ENCODE data around the gene KCTD1. TPM values are rescaled to one million over a fixed set of nuclear protein-coding genes. Genes with fewer than 3 reads are reported as not detected.
A peak's percentile ranks its signal among the peaks of the same experiment; 100 is the strongest.

KCTD1 gene
- total RNA-seq, 1 donor from 2014 or later, result 31.8 TPM

GRCh38 chr18:26556573-26556972, 8.2 kb upstream of the KCTD1 start:
- no peak overlapping the region for H3K9ac ChIP-seq (ENCODE audit: low read length)
- Mint-ChIP-seq H3K4me1 (ENCODE audit: low read depth, unreplicated experiment) (peaks cover 24% of the 10 kb centered on the region), H3K4me3 (ENCODE audit: unreplicated experiment) (no peak overlapping the region), H3K9me3 (ENCODE audit: unreplicated experiment) (no peaks in the 10 kb centered on the region), H3K27ac (ENCODE audit: unreplicated experiment) (peak overlapping the region; percentile 55), H3K27me3 (ENCODE audit: low read depth, unreplicated experiment) (peaks cover 22% of the 10 kb centered on the region), H3K36me3 (ENCODE audit: low read depth, unreplicated experiment) (no peaks in the 10 kb centered on the region)
- H3K79me2 ChIP-seq (ENCODE audit: insufficient read depth, low read length), result no peaks in the 10 kb centered on the region
- no peaks in the 10 kb centered on the region for H3K4me1 ChIP-seq (ENCODE audit: insufficient read depth, low read length)
- H4K20me1 ChIP-seq (ENCODE audit: insufficient read depth, low read length), result no peaks in the 10 kb centered on the region
- peaks cover 34% of the 10 kb centered on the region for H3K27me3 ChIP-seq (ENCODE audit: insufficient read depth, low read length)
- H3K9me3 ChIP-seq (ENCODE audit: insufficient read depth, low read depth, low read length), result no peaks in the 10 kb centered on the region
- no peak overlapping the region for H2AFZ ChIP-seq (ENCODE audit: low read depth, low read length)
- H3K27ac ChIP-seq (ENCODE audit: low read depth, low read length), result no peak overlapping the region
- H3K4me2 ChIP-seq (ENCODE audit: low read length), result no peak overlapping the region
- FAIRE-seq (no peak), DNase-seq (ENCODE audit: low read depth) (no peak)
- no peak overlapping the region for H3K4me3 ChIP-seq (ENCODE audit: insufficient read depth, low read depth, low read length)
- H3K36me3 ChIP-seq (ENCODE audit: insufficient read depth, low read length), result no peaks in the 10 kb centered on the region
- TF ChIP-seq CTCF (IDR thresholded peaks at IDR 0.05; ENCODE audit: insufficient read depth, low read depth, low read length), result no peak
- TF ChIP-seq EZH2 (IDR thresholded peaks at IDR 0.05; ENCODE audit: insufficient read depth, low read length), result no peak

- H4K20me1 ChIP-seq (ENCODE audit: insufficient read depth, low read length), result no peaks in the 10 kb centered on the region
- H3K4me3 ChIP-seq (ENCODE audit: insufficient read depth, low read depth, low read length), result no peak overlapping the region
- DNase-seq (ENCODE audit: low read depth), result no peak
- TF ChIP-seq CTCF (IDR thresholded peaks at IDR 0.05; ENCODE audit: insufficient read depth, low read depth, low read length) (no peak), EZH2 (IDR thresholded peaks at IDR 0.05; ENCODE audit: insufficient read depth, low read length) (no peak)
- no peaks in the 10 kb centered on the region for H3K9me3 ChIP-seq (ENCODE audit: insufficient read depth, low read depth, low read length)
- Mint-ChIP-seq H3K9me3 (ENCODE audit: unreplicated experiment) (no peaks in the 10 kb centered on the region), H3K4me1 (ENCODE audit: low read depth, unreplicated experiment) (peaks cover 24% of the 10 kb centered on the region), H3K27ac (ENCODE audit: unreplicated experiment) (no peak overlapping the region), H3K36me3 (ENCODE audit: low read depth, unreplicated experiment) (no peaks in the 10 kb centered on the region), H3K4me3 (ENCODE audit: unreplicated experiment) (no peak overlapping the region), H3K27me3 (ENCODE audit: low read depth, unreplicated experiment) (peaks cover 27% of the 10 kb centered on the region)
- H3K27me3 ChIP-seq (ENCODE audit: insufficient read depth, low read length), result peaks cover 40% of the 10 kb centered on the region
- H3K4me1 ChIP-seq (ENCODE audit: insufficient read depth, low read length), result no peaks in the 10 kb centered on the region
- H3K27ac ChIP-seq (ENCODE audit: low read depth, low read length), result no peak overlapping the region
- H2AFZ ChIP-seq (ENCODE audit: low read depth, low read length), result no peak overlapping the region
- H3K4me2 ChIP-seq (ENCODE audit: low read length), result no peak overlapping the region
- H3K79me2 ChIP-seq (ENCODE audit: insufficient read depth, low read length), result no peaks in the 10 kb centered on the region
- FAIRE-seq, result no peak
- H3K36me3 ChIP-seq (ENCODE audit: insufficient read depth, low read length), result no peaks in the 10 kb centered on the region
- no peak overlapping the region for H3K9ac ChIP-seq (ENCODE audit: low read length)
Observed at GRCh38 chr18:26555804-26556553, 7.6 kb upstream of the KCTD1 start.

- Histone ChIP-seq H3K79me2 (ENCODE audit: insufficient read depth, low read length) (no peaks in the 10 kb centered on the region), H3K36me3 (ENCODE audit: insufficient read depth, low read length) (no peaks in the 10 kb centered on the region), H3K27ac (ENCODE audit: low read depth, low read length) (no peak overlapping the region), H3K4me2 (ENCODE audit: low read length) (no peak overlapping the region), H3K27me3 (ENCODE audit: insufficient read depth, low read length) (peaks cover 51% of the 10 kb centered on the region), H3K9me3 (ENCODE audit: insufficient read depth, low read depth, low read length) (no peaks in the 10 kb centered on the region), H3K4me1 (ENCODE audit: insufficient read depth, low read length) (peaks cover 6% of the 10 kb centered on the region), H4K20me1 (ENCODE audit: insufficient read depth, low read length) (no peaks in the 10 kb centered on the region), H2AFZ (ENCODE audit: low read depth, low read length) (no peak overlapping the region), H3K4me3 (ENCODE audit: insufficient read depth, low read depth, low read length) (no peak overlapping the region), H3K9ac (ENCODE audit: low read length) (no peak overlapping the region)
- Mint-ChIP-seq H3K27me3 (ENCODE audit: low read depth, unreplicated experiment) (peaks cover 27% of the 10 kb centered on the region), H3K9me3 (ENCODE audit: unreplicated experiment) (no peaks in the 10 kb centered on the region), H3K27ac (ENCODE audit: unreplicated experiment) (no peak overlapping the region), H3K4me3 (ENCODE audit: unreplicated experiment) (no peak overlapping the region), H3K36me3 (ENCODE audit: low read depth, unreplicated experiment) (no peaks in the 10 kb centered on the region), H3K4me1 (ENCODE audit: low read depth, unreplicated experiment) (peaks cover 24% of the 10 kb centered on the region)
- FAIRE-seq, result no peak
- TF ChIP-seq CTCF (IDR thresholded peaks at IDR 0.05; ENCODE audit: insufficient read depth, low read depth, low read length), result no peak
- no peak for TF ChIP-seq EZH2 (IDR thresholded peaks at IDR 0.05; ENCODE audit: insufficient read depth, low read length)
- no peak for DNase-seq (ENCODE audit: low read depth)
Observed at GRCh38 chr18:26553943-26554342, 5.6 kb upstream of the KCTD1 start.

All from astrocyte (in vitro differentiated cells and primary cell).